WTC11 (cell line): ENCODE results near the gene HMGCS1. TPM values are rescaled to one million over a fixed set of nuclear protein-coding genes. Genes with fewer than 3 reads are reported as not detected.

ENCODE experiments used
- ATAC-seq: fragments of 200-7000 bp; cut with Tn5 transposase; 2 replicates; pipeline ENCODE4 v1.10.0; 2021; ENCODE audit warnings: mild to moderate bottlenecking, moderate library complexity
- CTCF ChIA-PET: fragments of 300-600 bp; sonication (Branson Sonifier 250); formaldehyde crosslinking; loops from one replicate; lab custom pipeline; 2021; ENCODE audit warnings: antibody characterized with exemption; lab: Charles Lee
- POLR2A ChIA-PET: fragments of 350-600 bp; sonication (Branson Sonifier 250); formaldehyde crosslinking; loops from one replicate; lab custom pipeline; 2021; ENCODE audit warnings: antibody characterized with exemption; lab: Charles Lee
- DNase-seq: peaks from one replicate; pipeline ENCODE4 v3.0.0; 2021; ENCODE audit warnings: low spot score
- H3K27ac Mint-ChIP-seq: 2 replicates; pipeline ENCODE4 v1.8.0; 2021; ENCODE audit warnings: mixed read lengths
- H3K27me3 Mint-ChIP-seq: 2 replicates; pipeline ENCODE4 v1.8.0; 2021; ENCODE audit warnings: low read depth, mild to moderate bottlenecking, moderate library complexity, mixed read lengths
- H3K36me3 Mint-ChIP-seq: 2 replicates; pipeline ENCODE4 v1.8.0; 2021; ENCODE audit warnings: mixed read lengths
- H3K4me1 Mint-ChIP-seq: 2 replicates; pipeline ENCODE4 v1.8.0; 2022; ENCODE audit warnings: mixed read lengths
- H3K4me3 Mint-ChIP-seq: 2 replicates; pipeline ENCODE4 v1.8.0; 2021; ENCODE audit warnings: mild to moderate bottlenecking, moderate library complexity, mixed read lengths
- H3K9me3 Mint-ChIP-seq: 2 replicates; pipeline ENCODE4 v1.8.0; 2021; ENCODE audit warnings: mixed read lengths
- FOXK1 ChIP-seq: sonication (generic); formaldehyde crosslinking; IDR thresholded peaks from 2 replicates; pipeline ENCODE4 v1.8.0; 2022; ENCODE audit warnings: mild to moderate bottlenecking, moderate library complexity, missing genetic modification reagents
- GRHL2 ChIP-seq: fragments of 250-450 bp; sonication (Bioruptor Pico); IDR thresholded peaks from 2 replicates; pipeline ENCODE4 v1.8.0; 2022; ENCODE audit warnings: mild to moderate bottlenecking, moderate library complexity; ENCODE audit not compliant: insufficient replicate concordance, severe bottlenecking
- JAZF1 ChIP-seq: fragments of 250-450 bp; sonication (Bioruptor Pico); IDR thresholded peaks from 2 replicates; pipeline ENCODE4 v1.9.0; 2021; ENCODE audit warnings: moderate library complexity, mild to moderate bottlenecking, inconsistent platforms
- KAT7 ChIP-seq: sonication (generic); formaldehyde crosslinking; IDR thresholded peaks from 2 replicates; pipeline ENCODE4 v1.8.1; 2023; ENCODE audit warnings: missing genetic modification reagents, mild to moderate bottlenecking, borderline replicate concordance
- MXD4 ChIP-seq: fragments of 250-450 bp; sonication (Bioruptor Pico); IDR thresholded peaks from 2 replicates; pipeline ENCODE4 v1.8.0; 2021; ENCODE audit warnings: mild to moderate bottlenecking, moderate library complexity, borderline replicate concordance
- NFE2L1 ChIP-seq: sonication (generic); formaldehyde crosslinking; IDR thresholded peaks from 2 replicates; pipeline ENCODE4 v1.8.1; 2023; ENCODE audit warnings: missing genetic modification reagents
- NR3C1 ChIP-seq: sonication (generic); formaldehyde crosslinking; conservative IDR thresholded peaks from 2 replicates; pipeline ENCODE4 v1.8.1; 2023; ENCODE audit warnings: low read depth, mild to moderate bottlenecking, missing genetic modification reagents
- ZBTB21 ChIP-seq: sonication (generic); formaldehyde crosslinking; IDR thresholded peaks from 2 replicates; pipeline ENCODE4 v1.8.1; 2023; ENCODE audit warnings: mild to moderate bottlenecking, missing genetic modification reagents, borderline replicate concordance
- total RNA-seq: library from RNA; stranded (reverse); gene quantifications from 3 replicates; pipeline ENCODE4 v1.2.3, GENCODE V29; 2021
- TF ChIP-seq, protein P1 (sequence below): sonication (generic); formaldehyde crosslinking; IDR thresholded peaks from 2 replicates; pipeline ENCODE4 v1.8.1; 2022; ENCODE audit warnings: missing genetic modification reagents, borderline replicate concordance
- TF ChIP-seq, protein P2 (sequence below): fragments of 250-450 bp; sonication (Bioruptor Pico); conservative IDR thresholded peaks from 2 replicates; pipeline ENCODE4 v1.9.0; 2021; ENCODE audit warnings: mild to moderate bottlenecking
- TF ChIP-seq, protein P3 (sequence below): fragments of 200-600 bp; IDR thresholded peaks from 2 replicates; pipeline ENCODE4 v1.8.0; 2022; ENCODE audit warnings: antibody characterized with exemption
- TF ChIP-seq, protein P4 (sequence below): fragments of 250-450 bp; sonication (Bioruptor Pico); IDR thresholded peaks from 2 replicates; pipeline ENCODE4 v2.1.2; 2022; ENCODE audit warnings: mild to moderate bottlenecking, moderate library complexity
- TF ChIP-seq, protein P5 (sequence below): fragments of 250-450 bp; sonication (Bioruptor Pico); IDR thresholded peaks from 2 replicates; pipeline ENCODE4 v1.8.0; 2021; ENCODE audit warnings: mild to moderate bottlenecking
- TF ChIP-seq, protein P6 (sequence below): sonication (generic); formaldehyde crosslinking; conservative IDR thresholded peaks from 2 replicates; pipeline ENCODE4 v1.8.1; 2023; ENCODE audit warnings: mild to moderate bottlenecking, low read depth, missing genetic modification reagents, moderate library complexity
- TF ChIP-seq, protein P7 (sequence below): fragments of 250-450 bp; sonication (Bioruptor Pico); IDR thresholded peaks from 2 replicates; pipeline ENCODE4 v1.9.0; 2021; ENCODE audit warnings: mild to moderate bottlenecking, borderline replicate concordance

Gene HMGCS1
- total RNA-seq, 1 experiment from 2014 or later, result 199 TPM

DNA sequence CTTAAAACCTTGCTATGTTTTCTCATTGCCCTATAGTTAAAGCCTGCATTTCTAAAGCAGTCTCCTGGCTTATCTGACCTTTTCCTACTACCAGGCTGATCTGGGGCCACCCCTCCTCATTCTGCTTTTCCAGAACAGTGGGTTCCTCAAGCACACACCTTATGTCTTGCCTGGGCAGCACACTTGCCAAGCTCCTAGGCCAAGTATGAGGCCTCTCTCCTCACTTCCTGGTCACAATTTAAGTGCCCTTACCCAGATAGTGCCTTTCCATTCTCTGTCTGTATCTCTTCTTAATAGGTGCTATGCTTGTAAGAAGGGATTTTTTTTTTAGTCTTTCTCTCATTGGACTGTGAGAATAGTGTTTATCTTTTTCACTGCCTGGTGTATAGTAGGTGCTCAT, 39.7 kb downstream of the HMGCS1 start (continued):
- TF ChIP-seq, protein P1, sequence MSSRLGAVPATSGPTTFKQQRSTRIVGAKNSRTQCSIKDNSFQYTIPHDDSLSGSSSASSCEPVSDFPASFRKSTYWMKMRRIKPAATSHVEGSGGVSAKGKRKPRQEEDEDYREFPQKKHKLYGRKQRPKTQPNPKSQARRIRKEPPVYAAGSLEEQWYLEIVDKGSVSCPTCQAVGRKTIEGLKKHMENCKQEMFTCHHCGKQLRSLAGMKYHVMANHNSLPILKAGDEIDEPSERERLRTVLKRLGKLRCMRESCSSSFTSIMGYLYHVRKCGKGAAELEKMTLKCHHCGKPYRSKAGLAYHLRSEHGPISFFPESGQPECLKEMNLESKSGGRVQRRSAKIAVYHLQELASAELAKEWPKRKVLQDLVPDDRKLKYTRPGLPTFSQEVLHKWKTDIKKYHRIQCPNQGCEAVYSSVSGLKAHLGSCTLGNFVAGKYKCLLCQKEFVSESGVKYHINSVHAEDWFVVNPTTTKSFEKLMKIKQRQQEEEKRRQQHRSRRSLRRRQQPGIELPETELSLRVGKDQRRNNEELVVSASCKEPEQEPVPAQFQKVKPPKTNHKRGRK (CRISPR knock-in tag), result no peak
- TF ChIP-seq, protein P2, sequence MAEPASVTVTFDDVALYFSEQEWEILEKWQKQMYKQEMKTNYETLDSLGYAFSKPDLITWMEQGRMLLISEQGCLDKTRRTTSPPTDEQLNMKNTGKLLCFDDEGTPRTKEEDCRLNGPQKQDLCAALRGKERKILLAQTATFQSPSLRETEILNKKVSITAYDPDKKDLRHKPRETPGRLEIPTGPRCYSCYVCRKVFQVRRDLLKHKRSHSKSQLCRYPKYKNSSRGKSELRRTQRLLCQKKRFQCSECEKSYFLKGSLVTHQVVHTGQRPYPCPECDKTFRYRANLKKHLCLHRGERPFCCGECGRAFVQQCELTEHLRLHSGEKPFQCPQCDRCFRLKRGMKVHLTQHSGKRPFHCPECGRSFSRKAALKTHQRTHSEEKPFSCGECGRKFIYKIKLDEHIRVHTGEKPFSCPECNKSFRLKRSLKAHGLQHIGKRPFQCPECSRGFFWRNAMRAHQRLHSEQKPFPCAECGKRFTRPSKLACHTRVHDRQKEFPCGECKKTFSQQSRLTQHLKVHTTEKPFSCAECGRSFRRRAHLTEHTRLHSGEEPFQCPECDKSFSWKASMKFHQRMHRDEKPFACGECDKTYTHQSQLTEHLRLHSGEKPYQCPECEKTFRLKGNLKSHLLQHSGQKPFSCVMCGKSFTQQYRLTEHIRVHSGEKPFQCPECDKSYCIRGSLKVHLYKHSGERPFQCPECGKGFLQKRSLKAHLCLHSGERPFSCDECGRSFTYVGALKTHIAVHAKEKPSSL (CRISPR knock-in tag), result no peak
- TF ChIP-seq, protein P3, sequence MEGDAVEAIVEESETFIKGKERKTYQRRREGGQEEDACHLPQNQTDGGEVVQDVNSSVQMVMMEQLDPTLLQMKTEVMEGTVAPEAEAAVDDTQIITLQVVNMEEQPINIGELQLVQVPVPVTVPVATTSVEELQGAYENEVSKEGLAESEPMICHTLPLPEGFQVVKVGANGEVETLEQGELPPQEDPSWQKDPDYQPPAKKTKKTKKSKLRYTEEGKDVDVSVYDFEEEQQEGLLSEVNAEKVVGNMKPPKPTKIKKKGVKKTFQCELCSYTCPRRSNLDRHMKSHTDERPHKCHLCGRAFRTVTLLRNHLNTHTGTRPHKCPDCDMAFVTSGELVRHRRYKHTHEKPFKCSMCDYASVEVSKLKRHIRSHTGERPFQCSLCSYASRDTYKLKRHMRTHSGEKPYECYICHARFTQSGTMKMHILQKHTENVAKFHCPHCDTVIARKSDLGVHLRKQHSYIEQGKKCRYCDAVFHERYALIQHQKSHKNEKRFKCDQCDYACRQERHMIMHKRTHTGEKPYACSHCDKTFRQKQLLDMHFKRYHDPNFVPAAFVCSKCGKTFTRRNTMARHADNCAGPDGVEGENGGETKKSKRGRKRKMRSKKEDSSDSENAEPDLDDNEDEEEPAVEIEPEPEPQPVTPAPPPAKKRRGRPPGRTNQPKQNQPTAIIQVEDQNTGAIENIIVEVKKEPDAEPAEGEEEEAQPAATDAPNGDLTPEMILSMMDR, result no peak
- TF ChIP-seq NFE2L1 (CRISPR knock-in tag), result no peak

DNA sequence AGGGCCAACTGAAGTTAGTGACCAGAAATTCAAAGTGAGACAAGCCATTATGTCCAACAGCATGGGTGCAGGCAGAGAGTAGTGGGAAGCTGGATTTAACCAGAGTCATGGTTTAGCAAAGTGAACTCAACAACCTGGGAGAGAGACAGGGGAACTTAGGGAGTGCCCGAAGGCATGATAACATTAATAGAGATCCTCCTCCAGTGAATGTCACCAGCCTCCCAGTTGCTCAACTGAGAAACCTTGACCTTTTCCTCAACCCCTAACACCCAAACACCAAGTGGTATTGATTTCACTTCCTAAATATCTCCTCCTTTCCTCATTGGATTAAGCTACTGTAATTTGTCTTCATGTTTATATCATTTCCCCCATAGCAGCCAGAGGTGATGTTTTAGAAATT, 42.6 kb downstream of the HMGCS1 start:
- no peak overlapping the region for H3K4me3 Mint-ChIP-seq
- ATAC-seq, result no peak
- H3K27me3 Mint-ChIP-seq, result no peaks in the 10 kb centered on the region
- no peak for DNase-seq
- peaks cover 12% of the 10 kb centered on the region for H3K36me3 Mint-ChIP-seq
- ChIA-PET CTCF (interaction anchor here (0.7 kb wide), 1 partner anchor 34 kb away, joined by 3 read pairs; no protein-coding TSS in a partner anchor), POLR2A (no interaction called here)
- peaks cover 11% of the 10 kb centered on the region for H3K4me1 Mint-ChIP-seq
- H3K27ac Mint-ChIP-seq, result no peak overlapping the region
- peaks cover 32% of the 10 kb centered on the region for H3K9me3 Mint-ChIP-seq
- no peak for TF ChIP-seq JAZF1 (CRISPR knock-in tag)
- TF ChIP-seq, protein P4, sequence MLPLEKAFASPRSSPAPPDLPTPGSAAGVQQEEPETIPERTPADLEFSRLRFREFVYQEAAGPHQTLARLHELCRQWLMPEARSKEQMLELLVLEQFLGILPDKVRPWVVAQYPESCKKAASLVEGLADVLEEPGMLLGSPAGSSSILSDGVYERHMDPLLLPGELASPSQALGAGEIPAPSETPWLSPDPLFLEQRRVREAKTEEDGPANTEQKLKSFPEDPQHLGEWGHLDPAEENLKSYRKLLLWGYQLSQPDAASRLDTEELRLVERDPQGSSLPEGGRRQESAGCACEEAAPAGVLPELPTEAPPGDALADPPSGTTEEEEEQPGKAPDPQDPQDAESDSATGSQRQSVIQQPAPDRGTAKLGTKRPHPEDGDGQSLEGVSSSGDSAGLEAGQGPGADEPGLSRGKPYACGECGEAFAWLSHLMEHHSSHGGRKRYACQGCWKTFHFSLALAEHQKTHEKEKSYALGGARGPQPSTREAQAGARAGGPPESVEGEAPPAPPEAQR (CRISPR knock-in tag), result no peak
- TF ChIP-seq, protein P5, sequence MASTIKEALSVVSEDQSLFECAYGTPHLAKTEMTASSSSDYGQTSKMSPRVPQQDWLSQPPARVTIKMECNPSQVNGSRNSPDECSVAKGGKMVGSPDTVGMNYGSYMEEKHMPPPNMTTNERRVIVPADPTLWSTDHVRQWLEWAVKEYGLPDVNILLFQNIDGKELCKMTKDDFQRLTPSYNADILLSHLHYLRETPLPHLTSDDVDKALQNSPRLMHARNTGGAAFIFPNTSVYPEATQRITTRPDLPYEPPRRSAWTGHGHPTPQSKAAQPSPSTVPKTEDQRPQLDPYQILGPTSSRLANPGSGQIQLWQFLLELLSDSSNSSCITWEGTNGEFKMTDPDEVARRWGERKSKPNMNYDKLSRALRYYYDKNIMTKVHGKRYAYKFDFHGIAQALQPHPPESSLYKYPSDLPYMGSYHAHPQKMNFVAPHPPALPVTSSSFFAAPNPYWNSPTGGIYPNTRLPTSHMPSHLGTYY (CRISPR knock-in tag), result no peak
- no peak for TF ChIP-seq ZBTB21 (CRISPR knock-in tag)
- TF ChIP-seq NR3C1 (CRISPR knock-in tag), result no peak
- TF ChIP-seq MXD4 (CRISPR knock-in tag), result no peak
- TF ChIP-seq, protein P6, sequence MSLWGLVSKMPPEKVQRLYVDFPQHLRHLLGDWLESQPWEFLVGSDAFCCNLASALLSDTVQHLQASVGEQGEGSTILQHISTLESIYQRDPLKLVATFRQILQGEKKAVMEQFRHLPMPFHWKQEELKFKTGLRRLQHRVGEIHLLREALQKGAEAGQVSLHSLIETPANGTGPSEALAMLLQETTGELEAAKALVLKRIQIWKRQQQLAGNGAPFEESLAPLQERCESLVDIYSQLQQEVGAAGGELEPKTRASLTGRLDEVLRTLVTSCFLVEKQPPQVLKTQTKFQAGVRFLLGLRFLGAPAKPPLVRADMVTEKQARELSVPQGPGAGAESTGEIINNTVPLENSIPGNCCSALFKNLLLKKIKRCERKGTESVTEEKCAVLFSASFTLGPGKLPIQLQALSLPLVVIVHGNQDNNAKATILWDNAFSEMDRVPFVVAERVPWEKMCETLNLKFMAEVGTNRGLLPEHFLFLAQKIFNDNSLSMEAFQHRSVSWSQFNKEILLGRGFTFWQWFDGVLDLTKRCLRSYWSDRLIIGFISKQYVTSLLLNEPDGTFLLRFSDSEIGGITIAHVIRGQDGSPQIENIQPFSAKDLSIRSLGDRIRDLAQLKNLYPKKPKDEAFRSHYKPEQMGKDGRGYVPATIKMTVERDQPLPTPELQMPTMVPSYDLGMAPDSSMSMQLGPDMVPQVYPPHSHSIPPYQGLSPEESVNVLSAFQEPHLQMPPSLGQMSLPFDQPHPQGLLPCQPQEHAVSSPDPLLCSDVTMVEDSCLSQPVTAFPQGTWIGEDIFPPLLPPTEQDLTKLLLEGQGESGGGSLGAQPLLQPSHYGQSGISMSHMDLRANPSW (CRISPR knock-in tag), result no peak
- no peak for TF ChIP-seq FOXK1 (CRISPR knock-in tag)
- TF ChIP-seq, protein P3, result no peak
- no peak for TF ChIP-seq GRHL2 (CRISPR knock-in tag)
- TF ChIP-seq KAT7 (CRISPR knock-in tag), result no peak
- TF ChIP-seq, protein P7, sequence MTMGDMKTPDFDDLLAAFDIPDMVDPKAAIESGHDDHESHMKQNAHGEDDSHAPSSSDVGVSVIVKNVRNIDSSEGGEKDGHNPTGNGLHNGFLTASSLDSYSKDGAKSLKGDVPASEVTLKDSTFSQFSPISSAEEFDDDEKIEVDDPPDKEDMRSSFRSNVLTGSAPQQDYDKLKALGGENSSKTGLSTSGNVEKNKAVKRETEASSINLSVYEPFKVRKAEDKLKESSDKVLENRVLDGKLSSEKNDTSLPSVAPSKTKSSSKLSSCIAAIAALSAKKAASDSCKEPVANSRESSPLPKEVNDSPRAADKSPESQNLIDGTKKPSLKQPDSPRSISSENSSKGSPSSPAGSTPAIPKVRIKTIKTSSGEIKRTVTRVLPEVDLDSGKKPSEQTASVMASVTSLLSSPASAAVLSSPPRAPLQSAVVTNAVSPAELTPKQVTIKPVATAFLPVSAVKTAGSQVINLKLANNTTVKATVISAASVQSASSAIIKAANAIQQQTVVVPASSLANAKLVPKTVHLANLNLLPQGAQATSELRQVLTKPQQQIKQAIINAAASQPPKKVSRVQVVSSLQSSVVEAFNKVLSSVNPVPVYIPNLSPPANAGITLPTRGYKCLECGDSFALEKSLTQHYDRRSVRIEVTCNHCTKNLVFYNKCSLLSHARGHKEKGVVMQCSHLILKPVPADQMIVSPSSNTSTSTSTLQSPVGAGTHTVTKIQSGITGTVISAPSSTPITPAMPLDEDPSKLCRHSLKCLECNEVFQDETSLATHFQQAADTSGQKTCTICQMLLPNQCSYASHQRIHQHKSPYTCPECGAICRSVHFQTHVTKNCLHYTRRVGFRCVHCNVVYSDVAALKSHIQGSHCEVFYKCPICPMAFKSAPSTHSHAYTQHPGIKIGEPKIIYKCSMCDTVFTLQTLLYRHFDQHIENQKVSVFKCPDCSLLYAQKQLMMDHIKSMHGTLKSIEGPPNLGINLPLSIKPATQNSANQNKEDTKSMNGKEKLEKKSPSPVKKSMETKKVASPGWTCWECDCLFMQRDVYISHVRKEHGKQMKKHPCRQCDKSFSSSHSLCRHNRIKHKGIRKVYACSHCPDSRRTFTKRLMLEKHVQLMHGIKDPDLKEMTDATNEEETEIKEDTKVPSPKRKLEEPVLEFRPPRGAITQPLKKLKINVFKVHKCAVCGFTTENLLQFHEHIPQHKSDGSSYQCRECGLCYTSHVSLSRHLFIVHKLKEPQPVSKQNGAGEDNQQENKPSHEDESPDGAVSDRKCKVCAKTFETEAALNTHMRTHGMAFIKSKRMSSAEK (CRISPR knock-in tag), result no peak
